Measurements from ENCODE around the gene ABHD15.

ABHD15 gene, protein sequence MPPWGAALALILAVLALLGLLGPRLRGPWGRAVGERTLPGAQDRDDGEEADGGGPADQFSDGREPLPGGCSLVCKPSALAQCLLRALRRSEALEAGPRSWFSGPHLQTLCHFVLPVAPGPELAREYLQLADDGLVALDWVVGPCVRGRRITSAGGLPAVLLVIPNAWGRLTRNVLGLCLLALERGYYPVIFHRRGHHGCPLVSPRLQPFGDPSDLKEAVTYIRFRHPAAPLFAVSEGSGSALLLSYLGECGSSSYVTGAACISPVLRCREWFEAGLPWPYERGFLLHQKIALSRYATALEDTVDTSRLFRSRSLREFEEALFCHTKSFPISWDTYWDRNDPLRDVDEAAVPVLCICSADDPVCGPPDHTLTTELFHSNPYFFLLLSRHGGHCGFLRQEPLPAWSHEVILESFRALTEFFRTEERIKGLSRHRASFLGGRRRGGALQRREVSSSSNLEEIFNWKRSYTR

DNA sequence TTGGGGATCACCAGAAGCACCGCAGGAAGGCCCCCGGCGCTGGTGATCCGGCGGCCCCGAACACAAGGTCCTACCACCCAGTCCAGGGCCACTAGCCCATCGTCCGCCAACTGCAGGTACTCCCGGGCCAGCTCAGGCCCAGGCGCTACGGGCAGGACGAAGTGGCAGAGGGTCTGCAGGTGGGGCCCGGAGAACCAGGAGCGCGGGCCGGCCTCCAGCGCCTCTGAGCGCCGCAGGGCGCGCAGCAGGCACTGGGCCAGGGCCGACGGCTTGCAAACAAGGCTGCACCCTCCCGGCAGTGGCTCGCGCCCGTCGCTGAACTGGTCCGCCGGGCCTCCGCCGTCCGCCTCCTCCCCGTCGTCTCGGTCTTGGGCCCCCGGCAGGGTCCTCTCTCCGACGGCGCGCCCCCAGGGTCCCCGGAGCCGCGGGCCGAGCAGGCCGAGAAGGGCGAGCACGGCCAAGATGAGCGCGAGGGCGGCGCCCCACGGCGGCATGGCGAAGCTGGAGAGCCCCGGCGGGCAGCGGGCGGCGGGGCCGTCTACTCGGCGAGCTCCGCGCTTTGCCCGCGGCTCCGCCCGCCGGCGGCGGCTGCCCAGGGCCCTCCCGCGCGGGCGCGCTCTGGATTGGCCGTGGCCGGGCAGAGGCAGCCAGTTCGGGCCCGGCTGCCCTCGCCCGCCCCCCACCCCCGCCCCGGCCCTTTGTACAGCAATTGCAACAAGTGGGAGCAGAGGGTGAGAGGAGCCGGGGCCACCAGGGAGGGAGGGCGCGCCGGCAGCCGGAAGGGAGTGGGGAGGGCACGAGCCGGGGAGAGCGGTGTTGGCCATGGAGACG, at the start of gene ABHD15:
TSS of gene ABHD15 (minus strand) at position 565 of the 831 bp plus-strand sequence. CDS start at position 494, 71 bp downstream.
- DNase-seq = peak; percentile 47 to 57

DNA sequence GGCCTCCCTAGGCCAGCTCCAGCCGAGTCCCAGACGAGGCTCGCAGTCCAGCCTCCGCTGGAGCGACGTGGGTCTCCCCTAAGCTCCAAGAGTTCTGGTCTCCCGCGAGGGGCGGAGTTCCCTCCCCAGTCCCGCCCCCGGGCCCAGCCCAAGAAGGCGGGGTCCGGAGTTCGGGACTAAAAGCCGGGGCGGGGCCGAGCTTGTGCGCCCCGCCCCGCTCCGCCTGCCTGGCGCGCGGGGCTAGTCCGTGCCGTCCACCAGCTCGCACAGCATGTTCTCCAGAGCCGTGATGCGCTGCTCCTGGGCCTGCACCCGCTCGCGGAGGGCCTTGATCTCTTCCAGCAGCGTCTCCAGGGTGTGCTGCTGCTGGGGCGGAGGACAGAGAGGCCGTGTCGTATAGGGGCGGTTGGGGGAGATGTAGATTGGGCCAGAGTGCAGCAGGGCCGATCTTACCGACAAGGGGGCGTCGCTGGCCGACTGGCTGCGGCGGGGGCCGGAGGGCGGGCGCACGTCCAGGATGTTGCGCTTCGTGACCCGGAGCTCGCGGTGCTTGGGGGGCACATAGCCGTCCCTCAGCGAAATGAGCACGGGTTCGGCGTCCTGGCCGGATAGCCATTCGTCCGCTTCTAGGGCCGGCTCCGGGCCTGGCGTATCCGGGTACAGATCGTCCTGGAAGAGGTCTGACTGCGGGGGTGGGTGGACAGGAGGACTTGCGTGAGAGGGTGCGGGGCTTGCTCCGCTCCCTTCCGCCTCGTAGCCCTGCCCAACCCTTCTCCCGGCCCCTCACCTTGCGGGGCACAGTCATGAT, 48.9 kb upstream of the ABHD15 start:
- DNase-seq = peak; percentile 85

DNA sequence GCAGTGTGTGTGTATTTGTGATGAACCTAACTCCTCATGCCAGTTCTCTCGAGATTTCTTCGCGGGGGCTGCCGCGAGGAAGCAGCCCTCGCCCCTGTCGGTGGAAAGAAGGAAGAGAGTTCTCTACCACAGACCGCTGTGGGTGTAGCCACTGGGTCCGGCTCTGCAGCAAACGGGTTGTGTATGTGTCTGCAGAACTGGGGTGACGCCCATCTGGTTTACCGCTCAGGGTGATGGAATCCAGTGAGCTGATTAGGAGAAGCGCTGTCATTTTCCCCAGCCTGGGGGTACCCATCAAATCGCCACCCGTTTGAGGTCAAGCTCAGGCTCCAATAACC, 48.2 kb upstream of the ABHD15 start:
- DNase-seq = peak in 1 of 2 donors; percentile 65

DNA sequence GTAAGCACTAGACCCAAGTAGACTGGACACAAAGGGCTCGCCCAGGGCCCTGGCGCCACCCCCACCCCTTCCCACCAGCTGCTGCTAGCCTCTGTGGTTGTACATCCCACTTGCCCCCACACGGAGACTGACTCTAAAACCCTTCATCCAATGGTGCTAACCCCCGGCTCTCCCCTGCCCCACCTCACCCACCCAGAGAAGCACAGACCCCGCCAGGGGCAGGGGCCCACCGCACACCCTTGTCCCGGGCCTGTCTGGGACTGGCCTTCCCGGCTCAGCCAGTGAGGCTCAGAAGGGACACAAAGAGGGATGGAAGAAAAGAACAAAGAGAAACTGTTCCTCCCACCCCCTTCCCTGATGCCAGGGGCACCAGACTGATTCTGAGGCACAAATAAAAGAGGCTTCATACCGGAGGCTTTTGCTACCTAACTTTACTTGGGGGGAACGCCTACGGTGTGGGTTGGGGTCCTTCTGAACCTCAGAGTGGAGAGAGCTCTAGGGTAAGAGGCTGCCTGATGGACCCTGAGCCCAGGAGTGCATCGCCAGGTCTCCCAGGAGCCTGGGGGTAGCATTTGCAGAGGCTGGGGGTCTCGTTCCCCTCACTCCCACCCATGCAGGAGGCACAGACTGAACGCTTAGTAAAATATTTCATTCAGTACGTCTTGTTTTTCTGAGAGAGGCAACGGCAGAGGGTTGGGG, 47.7 kb upstream of the ABHD15 start:
- DNase-seq = no peak

DNA sequence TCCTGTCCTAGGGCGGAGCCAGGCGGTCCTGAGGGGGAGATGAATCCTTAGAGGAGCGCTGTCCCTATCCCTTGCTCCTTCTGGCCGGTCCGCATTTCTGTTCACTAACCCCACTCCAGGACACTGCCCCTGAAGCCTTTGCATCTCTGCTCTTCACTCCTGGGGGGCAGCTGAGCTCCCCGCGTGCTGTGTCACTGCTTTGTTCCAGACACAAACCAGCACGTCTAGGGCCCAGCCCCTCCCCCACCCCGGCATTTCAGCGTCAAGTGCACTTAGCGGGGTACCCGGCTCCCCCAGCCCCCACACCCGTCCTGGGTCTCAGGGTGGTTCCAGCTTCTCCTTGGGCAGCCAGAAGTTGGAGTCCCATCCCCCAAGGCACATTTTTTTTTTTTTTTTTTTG, 47.0 kb upstream of the ABHD15 start:
- DNase-seq = no peak

DNA sequence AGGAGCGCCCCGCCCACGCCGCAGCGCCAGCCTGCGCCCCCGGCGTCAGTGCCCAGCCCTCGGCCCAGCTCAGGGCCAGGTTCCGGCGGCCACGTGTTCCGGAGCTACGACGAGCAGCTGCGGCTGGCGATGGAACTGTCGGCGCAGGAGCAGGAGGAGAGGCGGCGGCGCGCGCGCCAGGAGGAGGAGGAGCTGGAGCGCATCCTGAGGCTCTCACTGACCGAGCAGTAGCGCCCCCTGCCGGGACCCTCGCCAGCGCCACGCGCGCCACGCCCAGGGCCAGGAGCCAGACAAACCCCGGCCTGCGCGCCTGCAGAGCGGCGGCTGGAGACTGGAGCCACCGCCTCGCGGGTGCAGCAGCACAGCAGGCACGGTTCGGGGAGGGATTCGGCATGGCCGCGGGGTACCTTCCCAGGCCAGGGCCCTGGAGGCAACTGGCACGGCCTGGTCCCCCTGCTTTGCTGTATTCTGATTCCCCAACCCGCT, 46.6 kb upstream of the ABHD15 start:
- DNase-seq = peak; percentile 88 to 94

DNA sequence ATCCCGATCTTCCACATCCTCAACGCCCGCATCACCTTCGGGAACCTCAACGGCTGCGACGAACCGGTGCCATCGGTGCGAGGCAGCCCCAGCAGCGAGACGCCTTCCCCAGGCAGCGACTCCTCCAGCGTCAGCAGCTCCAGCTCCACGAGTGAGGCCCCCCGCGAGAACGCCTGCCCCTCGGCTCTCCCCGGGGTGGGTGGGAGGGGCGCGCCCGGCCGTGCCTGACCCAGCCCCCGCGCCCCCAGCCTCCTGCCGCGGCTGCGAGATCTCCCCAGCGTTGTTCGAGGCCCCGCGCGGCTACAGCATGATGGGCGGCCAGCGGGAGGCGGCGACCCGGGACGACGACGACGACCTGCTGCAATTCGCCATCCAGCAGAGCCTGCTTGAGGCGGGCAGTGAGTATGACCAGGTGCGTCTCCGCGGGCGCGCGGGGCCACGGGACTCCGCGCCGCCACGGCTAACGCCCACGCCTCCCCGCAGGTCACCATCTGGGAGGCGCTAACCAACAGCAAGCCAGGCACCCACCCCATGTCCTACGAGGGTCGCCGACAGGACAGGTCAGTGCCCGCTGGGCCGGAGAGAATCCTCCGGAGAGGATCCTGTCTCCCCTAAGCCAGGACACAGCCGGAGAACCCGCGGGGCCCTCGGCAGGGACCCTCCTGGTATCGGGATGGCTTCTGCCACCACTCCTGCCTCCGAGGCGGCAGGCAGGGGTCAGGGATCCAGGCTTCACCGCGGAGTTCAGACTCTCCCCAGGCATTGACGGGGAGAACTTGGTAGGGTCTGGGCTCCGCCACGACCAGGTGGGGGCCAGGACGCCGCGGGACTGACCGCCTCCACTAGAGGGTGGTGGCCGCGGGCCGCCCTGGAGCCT, 45.8 kb upstream of the ABHD15 start:
- DNase-seq = no peak

DNA sequence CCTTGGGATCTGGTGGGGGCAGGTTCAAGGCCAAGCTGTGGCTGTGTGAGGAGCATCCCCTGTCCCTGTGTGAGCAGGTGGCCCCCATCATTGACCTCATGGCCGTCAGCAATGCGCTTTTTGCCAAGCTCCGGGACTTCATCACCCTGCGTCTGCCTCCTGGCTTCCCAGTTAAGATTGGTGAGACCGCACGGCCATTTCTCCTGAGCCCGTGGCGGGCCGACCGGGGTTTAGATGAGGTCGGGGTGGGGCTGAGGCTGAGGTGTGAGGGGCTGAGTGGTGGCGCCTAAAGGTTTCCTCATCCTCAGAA, 45.2 kb upstream of the ABHD15 start:
- DNase-seq = no peak

DNA sequence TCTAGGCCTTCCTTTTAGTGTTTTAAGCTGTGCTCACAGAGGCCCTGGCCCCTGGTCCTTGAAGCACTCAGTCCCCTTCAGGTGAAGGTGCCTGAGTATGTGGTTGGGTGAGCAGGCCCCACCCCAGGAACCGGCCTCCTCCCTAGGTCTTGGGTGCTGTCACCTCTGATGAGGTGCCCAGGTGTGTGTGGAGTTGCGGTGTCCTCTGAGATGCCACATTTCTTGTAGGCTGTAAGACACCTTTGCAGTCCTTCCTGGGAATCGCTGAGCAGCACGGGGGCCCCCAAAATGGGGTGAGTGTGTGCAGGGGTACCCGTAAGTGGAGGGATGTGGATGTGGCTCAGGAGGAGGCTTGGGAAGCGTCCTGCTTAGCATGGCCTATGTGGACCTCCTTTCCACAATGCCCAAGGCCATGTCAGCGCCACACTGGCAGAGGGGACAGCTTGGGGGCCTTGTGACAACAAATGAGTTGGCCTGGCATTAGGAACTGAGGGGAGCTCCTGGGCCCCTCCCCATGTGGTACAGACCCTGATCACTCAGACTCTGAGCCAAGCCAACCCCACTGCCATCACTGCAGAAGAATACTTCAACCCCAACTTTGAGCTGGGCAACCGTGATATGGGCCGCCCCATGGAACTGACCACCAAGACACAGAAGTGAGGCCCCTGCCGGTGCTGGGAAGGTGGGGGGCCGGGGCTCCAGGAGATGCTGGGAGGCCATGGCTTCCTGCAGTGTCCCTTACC, 44.7 kb upstream of the ABHD15 start:
- no peak for DNase-seq

DNA sequence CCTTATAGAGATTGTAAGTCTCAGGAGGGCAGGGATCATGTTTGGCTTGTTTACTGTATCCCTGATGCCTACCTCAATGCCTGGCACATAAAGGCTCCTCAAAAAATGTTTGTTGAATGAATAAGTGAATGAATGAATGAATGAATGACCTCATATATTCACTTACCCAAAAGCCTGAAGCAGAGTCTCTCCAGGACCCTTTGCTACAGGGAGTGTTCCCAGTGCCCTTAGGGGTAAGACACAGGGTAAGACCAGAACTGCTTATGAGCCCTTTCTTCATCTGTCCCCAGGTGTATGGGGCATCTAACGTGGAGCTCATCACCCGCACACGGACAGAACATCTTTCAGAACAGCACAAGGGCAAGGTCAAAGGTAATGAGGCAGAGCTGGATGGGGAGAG, 43.6 kb upstream of the ABHD15 start:
- DNase-seq = no peak

DNA sequence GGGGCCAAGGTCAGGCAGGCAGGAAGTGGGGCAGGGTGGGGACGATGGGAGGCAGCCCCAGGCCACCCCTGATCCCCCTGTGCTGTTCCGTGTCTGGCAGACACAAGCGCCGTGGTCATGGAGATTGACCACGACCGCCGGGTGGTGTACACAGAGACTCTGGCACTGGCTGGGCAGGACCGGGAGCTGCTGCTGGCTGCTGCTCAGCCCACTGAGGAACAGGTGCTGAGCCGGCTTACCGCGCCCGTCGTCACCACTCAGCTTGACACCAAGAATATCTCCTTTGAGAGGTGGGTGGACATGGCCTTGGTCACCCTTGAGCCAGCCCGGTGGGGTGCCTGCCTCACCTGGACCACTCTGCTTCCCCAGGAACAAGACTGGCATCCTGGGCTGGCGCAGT, 42.1 kb upstream of the ABHD15 start:
- DNase-seq = no peak

DNA sequence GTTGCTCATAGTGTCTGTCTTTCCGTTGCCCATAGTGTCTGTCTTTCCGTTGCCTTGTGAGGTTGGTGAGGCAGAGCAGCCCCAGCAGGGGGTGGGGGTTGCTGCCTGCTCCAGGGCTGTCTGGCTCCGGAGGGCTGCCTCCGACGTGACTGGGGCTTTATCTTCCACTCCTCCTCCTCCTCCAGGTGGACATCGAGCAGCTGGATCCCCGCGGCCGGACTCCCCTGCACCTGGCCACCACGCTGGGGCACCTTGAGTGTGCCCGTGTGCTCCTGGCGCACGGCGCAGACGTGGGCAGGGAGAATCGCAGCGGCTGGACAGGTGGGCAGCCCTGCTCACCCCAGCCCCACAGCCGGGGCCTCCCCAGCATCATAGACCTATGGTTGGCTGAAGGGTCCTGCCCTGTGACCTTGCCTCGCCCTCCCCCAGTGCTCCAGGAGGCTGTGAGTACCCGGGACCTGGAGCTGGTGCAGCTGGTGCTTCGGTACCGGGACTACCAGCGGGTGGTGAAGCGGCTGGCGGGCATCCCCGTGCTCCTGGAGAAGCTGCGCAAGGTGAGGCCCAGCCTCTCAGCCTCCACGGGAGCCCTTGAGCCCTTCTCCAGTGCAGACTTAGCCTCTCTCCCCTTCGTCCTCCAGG, 40.8 kb upstream of the ABHD15 start:
- DNase-seq = no peak

DNA sequence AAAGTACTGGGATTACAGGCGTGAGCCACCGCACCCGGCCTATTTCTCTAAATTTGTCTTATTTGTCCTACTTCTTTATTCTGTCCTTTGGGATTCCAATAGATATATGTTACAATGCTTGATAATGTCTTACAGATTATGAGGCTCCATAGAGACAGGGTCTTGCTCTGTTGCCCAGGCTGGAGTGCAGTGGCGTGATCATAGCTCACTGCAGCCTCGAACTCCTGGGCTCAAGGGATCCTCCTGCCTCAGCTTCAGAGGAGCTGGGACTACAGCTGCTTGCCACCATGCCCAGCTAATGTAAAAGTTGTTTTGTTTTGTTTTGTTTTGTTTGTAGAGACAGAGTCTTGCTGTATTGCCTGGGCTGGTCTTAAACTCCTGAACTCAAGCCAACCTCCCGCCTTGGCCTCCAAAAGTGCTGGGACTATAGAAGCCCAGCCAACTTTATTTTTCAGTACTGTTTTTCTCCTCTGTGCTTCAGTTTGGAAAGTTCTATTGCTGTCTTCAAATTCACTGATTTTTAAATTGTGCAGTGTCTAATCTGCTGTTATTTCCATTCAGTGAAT, 36.4 kb upstream of the ABHD15 start:
- no peak for DNase-seq

DNA sequence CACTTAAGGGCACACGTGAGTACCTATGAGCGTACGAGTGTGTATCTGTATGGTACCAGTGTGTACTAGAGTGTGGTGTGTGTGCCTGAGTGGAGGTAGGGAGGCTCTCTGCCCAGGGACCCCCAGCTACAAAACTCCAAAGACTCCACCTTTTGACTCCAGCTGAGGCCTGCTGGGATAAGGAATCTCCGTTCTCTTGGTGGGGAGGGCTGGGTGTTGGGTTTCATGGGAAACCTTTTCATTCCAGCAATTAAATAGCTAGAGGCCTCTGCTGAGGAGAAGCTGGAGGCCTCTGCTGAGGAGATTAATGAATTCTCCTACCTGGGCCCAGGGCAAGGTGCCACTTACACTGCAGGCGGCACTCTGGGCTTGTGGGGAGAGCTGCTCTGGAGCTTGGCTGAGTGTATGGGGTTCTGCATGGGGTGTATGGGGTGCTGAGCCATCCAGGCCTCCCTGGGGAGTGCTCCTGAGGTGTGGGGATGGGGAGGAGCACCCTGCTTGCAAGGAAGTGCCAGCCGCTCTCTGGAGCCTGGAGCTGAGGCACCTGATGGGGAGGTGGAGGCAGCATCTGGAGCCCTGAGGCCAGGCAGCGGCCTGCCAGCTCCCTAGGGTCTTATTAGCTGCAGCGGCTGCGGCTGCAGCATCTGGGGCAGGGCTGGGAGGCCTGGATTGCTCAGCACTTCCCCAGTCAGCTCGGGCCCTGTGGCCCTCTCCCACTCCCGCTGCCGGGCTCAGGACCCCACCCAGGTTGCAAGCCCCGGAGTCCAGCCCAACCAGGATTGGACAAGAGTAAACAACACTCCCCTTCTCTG, 30.7 kb upstream of the ABHD15 start:
- no peak for DNase-seq

DNA sequence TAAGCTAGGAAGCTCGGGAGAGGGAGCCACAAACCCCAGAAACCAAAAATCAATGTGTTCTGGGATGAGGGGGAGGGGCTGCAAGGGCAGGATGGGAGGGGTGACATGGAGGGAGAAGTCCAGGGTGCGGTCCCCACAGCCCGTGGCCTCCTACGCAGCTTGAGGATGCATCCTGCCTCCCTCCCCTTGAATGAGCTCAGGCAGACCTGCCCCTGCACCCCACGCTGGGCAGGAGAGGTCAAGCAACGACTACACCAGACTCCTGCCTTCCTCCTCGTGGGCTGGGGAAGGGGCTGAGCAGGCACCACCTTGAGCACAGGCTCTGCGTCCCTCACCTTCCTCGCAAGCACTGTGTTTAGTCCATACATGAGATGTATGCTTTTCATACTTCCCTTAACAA, 30.0 kb upstream of the ABHD15 start:
- DNase-seq = no peak

DNA sequence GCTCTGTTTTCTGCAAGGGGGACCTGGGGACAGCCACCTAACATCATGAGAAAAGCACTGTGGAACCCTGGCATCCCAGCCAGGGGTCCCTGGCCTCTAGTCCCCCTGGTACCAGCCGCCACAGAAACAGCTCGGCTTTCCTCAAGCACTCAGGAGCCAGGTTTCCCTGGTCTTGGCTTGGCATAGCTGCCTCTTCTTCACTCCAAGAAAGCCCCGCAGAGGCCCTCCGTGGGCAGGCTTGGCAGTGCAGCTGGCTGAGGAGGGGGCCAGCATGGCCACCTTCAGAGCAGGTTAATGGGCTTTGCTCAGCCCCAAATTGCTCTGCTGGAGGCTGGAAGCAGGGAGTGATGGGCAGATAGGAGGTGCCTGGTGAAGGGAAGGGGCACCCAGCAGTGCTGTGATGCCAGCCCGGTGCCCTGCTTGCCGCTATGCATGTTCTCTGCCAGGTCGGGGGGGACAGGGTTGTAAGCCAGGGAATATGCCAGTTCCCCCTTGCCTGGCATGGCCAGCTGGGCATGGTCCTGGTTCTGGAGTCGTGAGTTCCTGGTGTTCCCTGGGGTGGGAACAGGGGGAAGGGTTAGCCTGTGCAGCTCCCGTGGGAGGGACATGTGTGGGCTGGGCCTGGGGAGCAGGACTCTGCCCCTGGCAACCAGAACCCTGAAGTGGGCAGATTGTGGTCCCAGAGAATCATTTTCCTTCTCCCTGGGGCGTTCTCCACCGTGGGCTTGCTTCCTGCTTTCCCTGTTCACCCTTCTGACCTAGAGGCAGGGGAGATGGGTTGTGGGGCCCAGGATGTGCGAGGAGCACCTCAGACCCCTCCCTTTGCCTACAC, 29.3 kb upstream of the ABHD15 start:
- DNase-seq = no peak

DNA sequence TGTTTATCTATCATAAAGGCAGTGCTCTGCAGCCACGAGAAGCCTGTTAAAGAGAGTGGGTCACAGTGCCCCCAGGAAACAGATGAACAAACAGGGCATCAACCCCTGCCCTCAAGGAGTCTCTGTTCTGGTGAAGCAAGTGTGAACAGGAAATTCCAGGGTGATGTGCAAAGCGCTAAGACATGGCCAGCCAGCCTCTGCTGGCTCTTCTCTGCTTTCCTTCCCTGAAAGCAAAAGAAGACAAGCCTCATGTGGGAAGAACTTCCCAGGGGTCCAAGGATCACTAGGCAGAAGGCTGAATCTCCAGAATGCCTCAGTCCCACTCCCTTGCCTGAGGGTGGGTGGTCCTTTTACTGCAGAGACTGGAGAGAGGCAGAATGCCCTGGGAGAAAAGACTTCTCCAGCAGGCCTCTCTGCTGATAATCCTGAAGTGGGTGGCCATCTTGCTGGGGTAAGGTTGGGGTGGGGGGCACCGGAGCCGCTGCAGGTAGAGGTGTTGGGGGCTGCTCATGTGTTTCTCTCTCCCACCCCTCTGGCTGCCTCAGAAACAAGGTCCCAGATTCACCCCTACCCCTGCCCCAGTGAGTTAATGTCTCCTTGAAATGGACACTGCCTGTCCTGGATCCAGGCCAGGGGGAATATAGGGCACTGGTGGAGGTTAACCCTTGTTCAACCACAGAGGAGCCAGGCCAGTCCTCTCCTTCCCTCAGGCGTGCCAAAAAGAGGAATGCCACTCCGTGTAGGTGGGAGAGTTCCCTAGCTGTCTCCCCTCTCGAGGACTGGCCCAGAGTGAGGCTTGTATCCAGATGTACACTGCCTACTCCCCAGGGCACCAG, 28.5 kb upstream of the ABHD15 start:
- DNase-seq = no peak

All from activated CD4-positive, alpha-beta T cell treated with anti-CD3 and anti-CD28 coated beads for 4 hours (primary cell).